ENCODE results near the gene NLE1. TPM values are rescaled to one million over a fixed set of nuclear protein-coding genes. Genes with fewer than 3 reads are reported as not detected.
"Not testable (repeated sequence)": the region's sequence is repeated elsewhere in the genome, so short reads cannot be mapped to it uniquely, and the experiment has no call there.

Gene NLE1
- total and polyA plus RNA-seq, 8 donors, result 6.4 to 32.2 (median 14.3) TPM

GRCh38 chr17:35187481-35187880, 45.4 kb upstream of the NLE1 start:
- TF ChIP-seq, protein P1, sequence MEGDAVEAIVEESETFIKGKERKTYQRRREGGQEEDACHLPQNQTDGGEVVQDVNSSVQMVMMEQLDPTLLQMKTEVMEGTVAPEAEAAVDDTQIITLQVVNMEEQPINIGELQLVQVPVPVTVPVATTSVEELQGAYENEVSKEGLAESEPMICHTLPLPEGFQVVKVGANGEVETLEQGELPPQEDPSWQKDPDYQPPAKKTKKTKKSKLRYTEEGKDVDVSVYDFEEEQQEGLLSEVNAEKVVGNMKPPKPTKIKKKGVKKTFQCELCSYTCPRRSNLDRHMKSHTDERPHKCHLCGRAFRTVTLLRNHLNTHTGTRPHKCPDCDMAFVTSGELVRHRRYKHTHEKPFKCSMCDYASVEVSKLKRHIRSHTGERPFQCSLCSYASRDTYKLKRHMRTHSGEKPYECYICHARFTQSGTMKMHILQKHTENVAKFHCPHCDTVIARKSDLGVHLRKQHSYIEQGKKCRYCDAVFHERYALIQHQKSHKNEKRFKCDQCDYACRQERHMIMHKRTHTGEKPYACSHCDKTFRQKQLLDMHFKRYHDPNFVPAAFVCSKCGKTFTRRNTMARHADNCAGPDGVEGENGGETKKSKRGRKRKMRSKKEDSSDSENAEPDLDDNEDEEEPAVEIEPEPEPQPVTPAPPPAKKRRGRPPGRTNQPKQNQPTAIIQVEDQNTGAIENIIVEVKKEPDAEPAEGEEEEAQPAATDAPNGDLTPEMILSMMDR (IDR thresholded peaks at IDR 0.05), result no peak
- no peaks in the 10 kb centered on the region for H3K4me1 ChIP-seq
- no peak for ATAC-seq
- no peaks in the 10 kb centered on the region for H3K36me3 ChIP-seq
- H3K4me3 ChIP-seq, result no peak overlapping the region
- no peak for FAIRE-seq
- H3K9me3 ChIP-seq, result no peaks in the 10 kb centered on the region
- H3K27ac ChIP-seq, result no peak overlapping the region
- 79 to 84% methylated on average over 2 of the region's 2 CpGs for WGBS, 2 donors
- intact Hi-C loops (cut with DNase I), result no loop called here
- H3K27me3 ChIP-seq, result no peaks in the 10 kb centered on the region
- DNase-seq, result no peak

DNA sequence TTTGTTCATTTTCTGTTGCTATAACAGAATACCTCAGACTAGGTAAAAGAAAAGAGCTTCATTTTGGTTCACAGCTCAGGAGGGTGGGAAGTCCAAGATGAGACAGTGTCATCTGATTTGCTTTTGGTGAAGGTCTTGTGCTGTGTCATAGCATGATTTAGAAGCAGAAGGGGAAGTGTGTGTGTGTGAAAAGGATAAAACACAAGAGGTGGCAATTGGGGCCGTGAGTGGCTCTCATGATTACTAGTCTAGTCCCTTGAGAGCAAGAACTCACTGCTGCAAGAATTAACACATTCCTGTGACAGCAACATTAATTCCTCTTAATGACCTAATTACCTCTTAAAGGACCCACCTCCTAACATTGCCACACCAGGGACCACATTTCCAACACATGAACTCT, 43.7 kb upstream of the NLE1 start:
- intact Hi-C loops (cut with DNase I), result no loop called here
- ATAC-seq, result no peak
- Histone ChIP-seq H3K27me3 (no peaks in the 10 kb centered on the region), H3K9me3 (no peaks in the 10 kb centered on the region), H3K4me3 (no peak overlapping the region), H3K4me1 (no peaks in the 10 kb centered on the region), H3K27ac (no peak overlapping the region), H3K36me3 (no peaks in the 10 kb centered on the region)
- WGBS, 2 donors, result 44% methylated on average over 1 of the region's 1 CpG
- no peak for DNase-seq
- FAIRE-seq, result no peak
- TF ChIP-seq, protein P1 (IDR thresholded peaks at IDR 0.05), result no peak

GRCh38 chr17:35184274-35184673, 42.2 kb upstream of the NLE1 start:
- Histone ChIP-seq H3K4me3 (no peak overlapping the region), H3K27ac (no peak overlapping the region), H3K4me1 (no peaks in the 10 kb centered on the region), H3K9me3 (no peaks in the 10 kb centered on the region), H3K27me3 (no peaks in the 10 kb centered on the region), H3K36me3 (no peaks in the 10 kb centered on the region)
- no peak for ATAC-seq
- WGBS, 2 donors, result 30 to 34% methylated on average over 3 of the region's 3 CpGs
- TF ChIP-seq, protein P1 (IDR thresholded peaks at IDR 0.05), result no peak
- no peak for DNase-seq
- intact Hi-C loops (cut with DNase I), result no loop called here
- FAIRE-seq, result no peak

DNA sequence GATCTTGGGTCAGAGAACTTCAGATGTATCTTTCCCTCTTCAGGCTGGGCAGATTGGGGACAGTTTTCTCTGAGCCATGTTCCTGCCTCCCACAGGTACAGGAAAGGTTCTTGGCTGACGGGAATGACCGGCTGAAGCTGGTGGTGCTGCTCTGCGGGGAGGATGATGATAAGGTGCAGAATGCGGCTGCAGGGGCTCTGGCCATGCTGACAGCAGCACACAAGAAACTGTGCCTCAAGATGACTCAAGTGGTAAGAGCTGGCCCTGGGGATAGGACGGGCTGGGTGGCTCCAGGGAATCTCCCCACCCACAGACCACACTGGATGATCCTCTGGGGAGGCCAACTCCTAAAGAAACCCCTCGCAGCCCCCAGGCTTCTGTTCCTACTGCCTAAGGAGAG, 41.2 kb upstream of the NLE1 start:
- H3K4me3 ChIP-seq, result no peak overlapping the region
- H3K27me3 ChIP-seq, result no peaks in the 10 kb centered on the region
- H3K36me3 ChIP-seq, result no peaks in the 10 kb centered on the region
- TF ChIP-seq, protein P1 (IDR thresholded peaks at IDR 0.05), result no peak
- no peak overlapping the region for H3K27ac ChIP-seq
- H3K4me1 ChIP-seq, result no peaks in the 10 kb centered on the region
- no peaks in the 10 kb centered on the region for H3K9me3 ChIP-seq
- intact Hi-C loops (cut with DNase I), result no loop called here
- no peak for ATAC-seq
- 27 to 37% methylated on average over 6 of the region's 6 CpGs for WGBS, 2 donors
- FAIRE-seq, result no peak
- no peak for DNase-seq

GRCh38 chr17:35179379-35179778, 37.3 kb upstream of the NLE1 start:
- intact Hi-C loops (cut with DNase I), result loop anchor here in 2 of 3 donors (10.0 kb wide), 2 partner anchors 355 to 365 kb away; partner anchors contain the start of gene SLFN12L (in 1 of the 2)
- WGBS, 2 donors, result 85 to 86% methylated on average over 5 of the region's 5 CpGs

More at GRCh38 chr17:35179379-35179778, 37.3 kb upstream of the NLE1 start:
- not testable (repeated sequence) for FAIRE-seq, ATAC-seq, H3K9me3 ChIP-seq, H3K27me3 ChIP-seq, H3K4me1 ChIP-seq, H3K4me3 ChIP-seq, H3K36me3 ChIP-seq, DNase-seq, H3K27ac ChIP-seq
